DND-41 (cell line): ENCODE measurements around the gene ACSF3.

Source experiments
- ATAC-seq: fragments of 200-7000 bp; cut with Tn5 transposase; 3 replicates; pipeline ENCODE4 v1.9.1; 2021; ENCODE audit warnings: low read depth; ENCODE audit not compliant: insufficient read depth
- DNase-seq: peaks from one replicate; pipeline ENCODE4 v3.0.0-alpha.2; 2020
- H2AFZ ChIP-seq: 2 replicates; pipeline ENCODE4 v1.6.0; 2012; ENCODE audit warnings: low read depth, low read length
- H3K27ac ChIP-seq: 2 replicates; pipeline ENCODE4 v1.5.1; 2012; ENCODE audit warnings: low read length, inconsistent platforms
- H3K27me3 ChIP-seq: fragments of 200-600 bp; sonication (generic); 2 replicates; pipeline ENCODE4 v1.6.0; 2012; ENCODE audit warnings: low read length, mild to moderate bottlenecking, inconsistent platforms; ENCODE audit not compliant: insufficient read depth, poor library complexity
- H3K36me3 ChIP-seq: 2 replicates; pipeline ENCODE4 v1.5.1; 2012; ENCODE audit warnings: low read length, inconsistent platforms; ENCODE audit not compliant: insufficient read depth
- H3K4me1 ChIP-seq: 2 replicates; pipeline ENCODE4 v1.5.1; 2012; ENCODE audit warnings: mild to moderate bottlenecking, low read length; ENCODE audit not compliant: insufficient read depth
- H3K4me2 ChIP-seq: 2 replicates; pipeline ENCODE4 v1.6.0; 2012; ENCODE audit warnings: mild to moderate bottlenecking, moderate library complexity, low read length, inconsistent platforms; ENCODE audit not compliant: insufficient read depth
- H3K4me3 ChIP-seq, 2 experiments: fragments of 200-600 bp in 1 of 2; shearing (Covaris generic) in 1 of 2; 2 replicates each; pipeline ENCODE4 v1.5.1; 2012 to 2016; ENCODE audit warnings: inconsistent platforms in 2 of 2, low read length in 2 of 2, mild to moderate bottlenecking in 2 of 2, low read depth in 1 of 2, moderate library complexity in 1 of 2
- H3K79me2 ChIP-seq: 2 replicates; pipeline ENCODE4 v1.6.0; 2012; ENCODE audit warnings: low read length, inconsistent platforms; ENCODE audit not compliant: insufficient read depth
- H3K9ac ChIP-seq: 2 replicates; pipeline ENCODE4 v1.6.0; 2012; ENCODE audit warnings: low read depth, mild to moderate bottlenecking, inconsistent platforms, low read length, moderate library complexity
- H3K9me3 ChIP-seq: 2 replicates; pipeline ENCODE4 v1.5.1; 2012; ENCODE audit warnings: low read length, moderate library complexity, mild to moderate bottlenecking, inconsistent platforms; ENCODE audit not compliant: insufficient read depth, severe bottlenecking
- H4K20me1 ChIP-seq: 2 replicates; pipeline ENCODE4 v1.6.0; 2012; ENCODE audit warnings: low read length; ENCODE audit not compliant: insufficient read depth
- CTCF ChIP-seq: IDR thresholded peaks from 2 replicates; pipeline ENCODE4 v1.5.1; 2012; ENCODE audit warnings: borderline replicate concordance, low read length, moderate library complexity, mild to moderate bottlenecking; ENCODE audit not compliant: poor library complexity, severe bottlenecking; ENCODE audit errors: extremely low read depth
- EZH2 ChIP-seq: IDR thresholded peaks from 3 replicates; pipeline ENCODE4 v1.6.1; 2012; ENCODE audit warnings: borderline replicate concordance, low read depth, mild to moderate bottlenecking, moderate library complexity, low read length, inconsistent platforms; ENCODE audit not compliant: severe bottlenecking

ACSF3 gene

GRCh38 chr16:89135166-89135565, 41.5 kb downstream of the ACSF3 start:
- H3K9ac ChIP-seq: no peak overlapping the region
- H3K4me1 ChIP-seq: no peaks in the 10 kb centered on the region
- no peak overlapping the region for H2AFZ ChIP-seq
- no peak overlapping the region for H3K4me2 ChIP-seq
- no peaks in the 10 kb centered on the region for H3K27me3 ChIP-seq
- no peaks in the 10 kb centered on the region for H3K9me3 ChIP-seq
- no peak overlapping the region for H3K4me3 ChIP-seq
- DNase-seq (no peak), ATAC-seq (no peak)
- H4K20me1 ChIP-seq: peaks cover 17% of the 10 kb centered on the region
- TF ChIP-seq CTCF: no peak
- TF ChIP-seq EZH2: no peak
- 0 out of 2 replicates have a peak, but pooled peaks cover 3% of the 10 kb centered on the region for H3K79me2 ChIP-seq
- peaks cover 58% of the 10 kb centered on the region for H3K36me3 ChIP-seq
- no peak overlapping the region for H3K27ac ChIP-seq

- Histone ChIP-seq H3K36me3 (peaks cover 65% of the 10 kb centered on the region), H3K79me2 (0 out of 2 replicates have a peak, but pooled peaks cover 2% of the 10 kb centered on the region), H3K27me3 (no peaks in the 10 kb centered on the region), H2AFZ (no peak overlapping the region), H4K20me1 (peaks cover 17% of the 10 kb centered on the region), H3K9me3 (no peaks in the 10 kb centered on the region), H3K4me3 (no peak overlapping the region), H3K4me1 (no peaks in the 10 kb centered on the region), H3K27ac (no peak overlapping the region), H3K9ac (no peak overlapping the region), H3K4me2 (no peak overlapping the region)
- DNase-seq: no peak
- TF ChIP-seq EZH2 (no peak), CTCF (no peak)
- ATAC-seq: no peak
Observed at GRCh38 chr16:89135971-89136765, 42.5 kb downstream of the ACSF3 start.

- Histone ChIP-seq H3K4me1 (no peaks in the 10 kb centered on the region), H3K36me3 (peaks cover 66% of the 10 kb centered on the region), H3K79me2 (no peaks in the 10 kb centered on the region), H3K4me3 (no peak overlapping the region), H4K20me1 (peaks cover 17% of the 10 kb centered on the region), H3K27ac (no peak overlapping the region), H3K27me3 (no peaks in the 10 kb centered on the region), H3K9me3 (no peaks in the 10 kb centered on the region), H2AFZ (no peak overlapping the region), H3K4me2 (no peak overlapping the region), H3K9ac (no peak overlapping the region)
- DNase-seq (no peak), ATAC-seq (no peak)
- TF ChIP-seq CTCF (no peak), EZH2 (no peak)
Observed at GRCh38 chr16:89136931-89137330, 43.3 kb downstream of the ACSF3 start.
